Measurements from ENCODE around the gene STK38L.

STK38L gene

DNA sequence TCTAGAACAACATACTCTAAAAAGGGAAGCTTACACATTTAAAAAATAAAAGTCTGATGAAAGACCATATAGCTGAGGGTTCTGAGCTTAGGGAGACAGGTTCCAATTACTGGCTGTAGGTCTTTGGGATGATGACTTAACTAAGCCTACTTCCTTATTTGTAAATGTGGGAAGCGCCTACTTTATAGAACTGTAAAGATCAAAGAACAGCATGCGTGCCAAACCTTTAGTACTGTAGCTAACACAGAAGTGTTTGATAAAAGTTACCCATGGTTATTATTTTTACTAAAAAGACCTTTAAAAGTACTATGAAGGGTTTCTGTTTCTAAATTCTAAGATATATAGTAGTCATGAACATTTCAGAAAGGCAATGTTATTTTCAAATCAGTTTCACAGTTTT lies 35.7 kb downstream of the STK38L start:
- peak; percentile 50 to 82 (median 73) for DNase-seq

DNA sequence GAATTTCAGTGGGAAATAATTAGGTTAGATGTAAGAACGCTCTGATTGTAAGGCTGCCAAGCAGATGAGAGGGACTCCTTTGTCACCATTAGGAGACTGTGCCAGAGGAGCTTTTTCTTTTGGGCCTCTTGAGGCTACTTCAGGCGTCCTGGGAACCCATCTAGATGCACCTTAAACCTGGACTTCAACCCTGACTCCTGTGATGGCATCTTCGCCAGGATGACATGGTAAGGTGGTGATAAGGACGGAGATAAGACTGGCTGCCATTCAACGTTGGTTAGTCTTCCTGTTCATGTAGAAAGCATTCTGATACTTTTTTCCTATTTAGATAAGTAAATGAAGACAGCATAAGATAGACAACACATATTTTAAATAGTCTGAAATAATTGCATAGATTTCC lies 36.3 kb downstream of the STK38L start:
- no peak for DNase-seq

GRCh38 chr12:27282754-27283153 lies 38.7 kb downstream of the STK38L start:
- DNase-seq, result no peak

DNA sequence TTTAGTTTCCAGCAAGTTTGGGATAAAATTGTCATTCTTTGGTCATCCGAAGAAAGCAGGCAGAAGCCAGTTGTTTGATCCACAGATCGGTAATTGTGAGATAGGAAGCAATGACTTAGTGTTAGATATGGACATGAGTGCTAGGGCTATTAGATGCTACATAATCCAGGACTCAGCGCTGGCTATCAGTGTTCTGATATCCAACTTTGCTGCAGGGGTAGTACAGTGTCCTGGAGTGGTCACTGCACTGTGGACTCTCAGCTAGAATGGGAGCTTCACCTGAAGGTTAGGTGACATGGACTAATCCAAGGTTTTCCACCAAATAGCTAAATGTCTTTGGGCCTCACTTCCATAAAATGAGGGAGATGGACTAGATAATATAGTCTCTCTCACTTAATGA lies 39.9 kb downstream of the STK38L start:
- DNase-seq, result no peak

GRCh38 chr12:27284751-27285150 lies 40.7 kb downstream of the STK38L start:
- peak in 2 of 3 donors; percentile 39 for DNase-seq

- DNase-seq, result no peak
These were observed 41.3 kb downstream of the STK38L start for GRCh38 chr12:27285403-27285802.

GRCh38 chr12:27289414-27289813 lies 45.3 kb downstream of the STK38L start:
- no peak for DNase-seq

GRCh38 chr12:27290501-27291168 lies 46.5 kb downstream of the STK38L start:
- DNase-seq, result no peak

DNA sequence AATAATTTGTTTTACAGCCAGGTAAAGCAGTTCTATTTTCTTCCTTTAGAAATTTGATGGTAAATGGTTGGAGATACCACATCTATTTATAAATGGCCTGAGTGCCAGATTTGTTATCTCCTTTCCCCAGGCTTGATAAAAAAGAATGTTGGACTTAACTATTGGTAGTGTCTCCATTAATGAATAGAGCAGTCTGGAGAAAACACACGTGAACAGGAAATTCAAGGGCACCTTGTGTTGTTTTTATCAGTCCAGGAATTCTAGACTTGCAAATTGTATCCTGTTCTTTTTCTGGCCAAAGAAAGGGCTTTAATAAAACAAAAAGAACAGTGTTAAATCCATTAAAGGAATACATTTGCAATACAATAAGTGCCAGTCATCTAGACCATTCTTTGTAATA lies 47.8 kb downstream of the STK38L start:
- DNase-seq, result no peak

DNA sequence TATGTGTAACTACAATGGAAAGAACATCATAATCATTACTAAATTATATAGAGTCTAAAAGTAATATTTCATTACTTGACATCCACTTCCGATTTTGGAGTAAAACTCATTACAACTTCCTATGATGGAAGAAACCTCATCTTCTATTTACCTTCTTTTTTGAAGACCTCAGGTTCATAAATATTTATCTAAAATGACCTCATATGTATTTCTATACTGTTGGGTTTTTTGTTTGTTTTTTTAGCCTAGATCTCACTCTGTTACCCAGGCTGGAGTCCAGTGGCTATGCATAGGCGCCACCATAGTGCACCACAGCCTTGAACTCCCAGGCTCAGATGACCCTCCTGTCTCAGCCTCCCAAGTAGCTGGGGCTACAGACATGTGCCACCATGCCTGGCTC lies 48.6 kb downstream of the STK38L start:
- no peak for DNase-seq

DNA sequence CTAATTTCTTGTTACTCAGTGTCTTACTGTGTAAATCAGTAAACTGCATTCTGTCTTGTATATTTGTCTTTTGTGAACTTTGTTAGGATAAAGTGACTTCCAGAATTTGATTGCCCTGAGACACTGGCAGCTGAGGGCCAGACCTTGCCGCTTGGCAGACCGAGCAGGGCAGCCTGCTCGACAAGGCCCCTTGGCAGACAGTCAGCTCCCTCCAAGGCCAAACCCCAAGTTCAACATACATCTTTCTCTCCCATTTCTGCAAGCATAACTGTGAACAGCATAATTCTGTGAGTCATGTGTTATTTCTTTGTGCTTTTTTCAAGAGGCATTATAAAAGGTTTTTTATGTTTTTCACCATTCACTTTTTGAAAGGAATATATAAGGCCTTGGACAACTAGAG lies 49.4 kb downstream of the STK38L start:
- no peak for DNase-seq

- no peak for DNase-seq
These were observed 52.6 kb downstream of the STK38L start for GRCh38 chr12:27296674-27297073.

GRCh38 chr12:27297566-27297965 lies 53.5 kb downstream of the STK38L start:
- DNase-seq, result no peak

DNA sequence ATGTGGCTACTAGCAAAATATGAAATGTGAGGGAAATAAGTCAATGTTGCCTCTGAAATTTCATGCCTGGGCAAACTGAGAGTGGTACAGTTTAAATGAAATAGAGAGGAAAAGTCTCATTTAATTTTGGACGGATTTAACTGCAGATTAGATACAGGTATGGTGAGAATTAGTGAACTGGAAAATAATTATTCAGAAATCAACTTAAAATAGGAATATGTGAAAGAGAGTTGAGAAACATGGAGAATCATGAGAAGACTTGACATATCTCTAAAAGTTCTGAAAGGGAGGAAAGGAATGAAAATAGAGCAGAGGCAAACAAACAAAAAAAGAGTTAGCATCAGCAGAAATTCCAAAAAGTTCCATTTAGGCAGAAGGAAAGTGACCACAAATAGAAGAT lies 55.0 kb downstream of the STK38L start:
- no peak for DNase-seq

DNA sequence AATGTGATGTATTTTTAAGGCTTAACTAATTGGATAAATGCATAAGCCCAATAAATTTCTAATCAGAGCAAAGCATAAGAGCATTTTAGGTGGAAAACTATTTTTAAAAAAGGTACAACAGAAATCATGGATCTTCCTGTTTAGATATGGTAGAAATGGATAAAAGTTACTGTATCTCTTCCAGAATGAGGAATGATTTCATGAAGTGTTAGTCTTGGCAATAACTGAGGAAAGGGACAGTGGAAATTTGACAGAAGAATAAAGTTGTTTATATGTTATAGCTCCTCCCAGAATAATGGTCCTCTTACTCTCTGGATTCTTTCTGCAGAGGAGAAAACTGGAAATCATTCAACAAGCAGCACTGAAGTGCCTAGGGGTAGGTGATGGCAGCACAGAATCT lies 56.1 kb downstream of the STK38L start:
- DNase-seq, result no peak

DNA sequence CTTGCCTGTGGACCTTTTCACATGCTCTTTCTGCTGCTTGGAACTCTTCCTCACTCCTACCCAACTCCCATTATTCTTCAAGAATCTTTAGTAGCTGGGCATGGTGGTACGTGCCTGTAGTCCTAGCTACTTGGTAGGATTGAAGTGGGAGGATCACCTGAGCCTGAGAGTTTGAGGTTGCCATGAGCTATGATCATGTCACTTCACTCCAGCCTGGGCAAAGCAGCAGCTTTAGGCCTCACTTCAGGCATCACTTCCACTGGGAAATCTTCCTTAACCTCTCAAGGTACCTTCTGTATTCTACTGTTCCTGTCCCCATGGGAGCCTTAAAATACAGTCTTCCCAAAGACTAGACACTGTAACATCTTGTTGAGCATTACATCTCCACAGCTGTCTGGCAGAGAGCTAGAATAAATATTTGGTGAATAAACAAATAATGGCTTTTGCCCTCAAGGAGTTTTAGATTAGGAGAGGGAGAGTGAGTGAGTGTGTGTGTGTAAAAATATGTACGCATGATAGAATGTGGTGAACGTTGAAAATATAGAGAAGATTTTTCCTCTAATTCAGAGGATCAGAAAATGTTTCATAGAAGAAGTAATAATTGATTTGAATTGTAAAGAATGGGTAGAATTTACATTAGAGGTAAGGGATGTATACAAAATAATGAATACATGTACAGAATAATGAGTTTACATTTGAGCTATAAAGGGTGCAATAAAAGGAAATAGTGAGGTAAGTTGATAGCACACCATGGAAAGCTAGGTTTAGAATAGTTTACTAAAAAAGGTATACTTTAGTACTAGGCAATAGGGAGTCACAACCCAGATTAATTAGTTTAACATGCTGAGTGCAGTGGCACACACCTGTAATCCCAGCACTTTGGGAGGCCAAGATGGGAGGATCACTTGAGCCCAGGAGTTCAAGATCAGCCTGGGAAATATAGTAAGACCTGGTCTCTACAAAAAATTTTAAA lies 59.3 kb downstream of the STK38L start:
- no peak for DNase-seq

- peak in 2 of 3 donors; percentile 21 to 25 for DNase-seq
These were observed 60.8 kb downstream of the STK38L start for GRCh38 chr12:27304856-27305255.

DNA sequence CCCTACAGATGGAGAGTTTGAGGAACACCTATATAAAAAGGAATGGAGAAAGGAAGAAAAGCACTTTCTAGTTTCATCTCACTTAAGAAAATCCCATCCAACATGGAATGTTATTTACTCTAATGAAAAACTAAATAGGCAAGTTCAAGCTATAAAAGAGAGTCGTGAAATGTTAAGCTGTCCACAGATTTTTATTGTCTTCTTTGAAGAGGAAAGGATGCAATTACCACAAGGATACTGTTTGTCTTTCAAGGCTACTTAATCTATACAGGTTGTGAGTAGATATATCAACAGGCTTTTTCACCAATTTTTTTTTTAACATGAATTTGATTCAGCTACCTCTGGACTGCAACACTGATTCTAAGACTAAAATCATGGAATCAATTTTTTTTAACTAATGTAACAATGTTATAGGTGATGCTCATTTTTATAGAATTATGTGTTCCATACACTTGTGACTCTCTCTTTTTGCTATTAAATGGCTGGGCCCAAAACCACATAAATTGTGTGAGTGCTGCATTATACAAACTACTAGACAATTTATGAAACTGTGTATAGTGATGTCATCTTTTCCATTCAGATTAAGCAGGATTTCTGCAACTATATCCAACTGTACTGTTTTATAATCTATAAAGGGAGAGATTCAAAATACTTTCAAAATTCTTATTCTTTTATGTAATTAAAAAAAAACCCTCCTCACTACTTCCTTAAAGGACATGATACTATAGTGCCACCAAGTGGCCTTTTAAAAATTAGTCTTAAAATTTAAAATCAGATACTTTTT lies 61.8 kb downstream of the STK38L start:
- DNase-seq, result peak; percentile 49 to 82 (median 79)

GRCh38 chr12:27309293-27309994 lies 65.4 kb downstream of the STK38L start:
- DNase-seq, result no peak

GRCh38 chr12:27309995-27310315 lies 65.9 kb downstream of the STK38L start:
- DNase-seq, result no peak

- no peak for DNase-seq
These were observed 72.9 kb downstream of the STK38L start for GRCh38 chr12:27316947-27317346.

GRCh38 chr12:27319409-27319808 lies 75.3 kb downstream of the STK38L start:
- DNase-seq, result peak; percentile 38 to 60 (median 50)

DNA sequence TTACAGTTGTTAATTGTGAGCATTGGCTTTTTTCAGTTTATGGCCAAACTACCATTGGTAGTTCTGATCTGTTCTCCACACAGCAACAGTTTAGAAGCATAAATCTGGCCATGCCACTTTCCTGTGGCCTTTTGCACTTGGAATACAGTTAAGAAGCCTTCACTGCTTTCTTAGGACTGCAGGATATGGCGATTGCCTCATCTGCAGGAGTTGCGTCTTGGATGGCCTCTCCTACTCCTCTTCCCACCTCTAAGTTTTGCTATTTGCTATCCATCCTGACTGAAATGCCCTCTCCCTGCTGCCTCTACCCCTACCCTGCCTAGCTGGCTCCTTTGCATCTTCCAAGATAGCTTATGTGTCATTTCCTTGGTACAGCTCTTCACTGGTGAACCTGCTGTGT lies 75.8 kb downstream of the STK38L start:
- DNase-seq, result no peak
